Left hindlimb (tissue), 1 donor: ENCODE results near the gene RSAD2.
"Not testable (repeated sequence)": the region's sequence is repeated elsewhere in the genome, so short reads cannot be mapped to it uniquely, and the experiment has no call there.

ENCODE experiments used
- DNase-seq: peaks from one replicate; pipeline ENCODE4 v3.0.0-alpha.2; 2018

The RSAD2 gene

GRCh38 chr2:6877402-6878304 lies at the start of gene RSAD2:
Gene RSAD2 (plus strand): TSS chr2:6877777. CDS start chr2:6877801, 24 bp downstream.
- DNase-seq: no peak

GRCh38 chr2:6828299-6828584 lies 49.3 kb upstream of the RSAD2 start:
- DNase-seq: no peak

- DNase-seq: no peak
These were observed 46.3 kb upstream of the RSAD2 start for GRCh38 chr2:6831229-6831628.

GRCh38 chr2:6832596-6833299 lies 44.8 kb upstream of the RSAD2 start:
- no peak for DNase-seq

- DNase-seq: no peak
These were observed 44.3 kb upstream of the RSAD2 start for GRCh38 chr2:6833300-6833604.

- DNase-seq: no peak
These were observed 43.4 kb upstream of the RSAD2 start for GRCh38 chr2:6834163-6834562.

GRCh38 chr2:6835467-6835866 lies 42.1 kb upstream of the RSAD2 start:
- DNase-seq: no peak

GRCh38 chr2:6838673-6839319 lies 38.8 kb upstream of the RSAD2 start:
- no peak for DNase-seq

GRCh38 chr2:6841537-6842287 lies 35.9 kb upstream of the RSAD2 start:
- no peak for DNase-seq

GRCh38 chr2:6845312-6845711 lies 32.3 kb upstream of the RSAD2 start:
- no peak for DNase-seq

- no peak for DNase-seq
These were observed 31.7 kb upstream of the RSAD2 start for GRCh38 chr2:6845903-6846302.

GRCh38 chr2:6846540-6846939 lies 31.0 kb upstream of the RSAD2 start:
- no peak for DNase-seq

GRCh38 chr2:6846967-6847681 lies 30.5 kb upstream of the RSAD2 start:
- no peak for DNase-seq

- no peak for DNase-seq
These were observed 25.4 kb upstream of the RSAD2 start for GRCh38 chr2:6852195-6852594.

GRCh38 chr2:6854416-6854815 lies 23.2 kb upstream of the RSAD2 start:
- no peak for DNase-seq

GRCh38 chr2:6855860-6856547 lies 21.6 kb upstream of the RSAD2 start:
- DNase-seq: no peak

- DNase-seq: no peak
These were observed 21.0 kb upstream of the RSAD2 start for GRCh38 chr2:6856548-6856920.

GRCh38 chr2:6858466-6859027 lies 19.0 kb upstream of the RSAD2 start:
- not testable (repeated sequence) for DNase-seq

GRCh38 chr2:6860296-6860695 lies 17.3 kb upstream of the RSAD2 start:
- DNase-seq: no peak

GRCh38 chr2:6863792-6864191 lies 13.8 kb upstream of the RSAD2 start:
- no peak for DNase-seq

- no peak for DNase-seq
These were observed 13.3 kb upstream of the RSAD2 start for GRCh38 chr2:6864231-6864754.
